Measurements from ENCODE around the gene RHCE. TPM values are rescaled to one million over a fixed set of nuclear protein-coding genes. Genes with fewer than 3 reads are reported as not detected.
"Not testable (repeated sequence)": the region's sequence is repeated elsewhere in the genome, so short reads cannot be mapped to it uniquely, and the experiment has no call there.

RHCE gene
- polyA plus RNA-seq, 3 donors from 2014 or later, result not detected

- Mint-ChIP-seq H3K27ac (peak overlapping the region in 1 of 6 donors; percentile 4), H3K9me3 (no peaks in the 10 kb centered on the region), H3K4me1 (peaks cover 8 to 21% of the 10 kb centered on the region in 2 donors), H3K27me3 (ENCODE audit: low read depth in 3 of 3) (peaks cover 0 to under 1% (median 0%) of the 10 kb centered on the region in 3 donors), H3K4me3 (no peak overlapping the region), H3K36me3 (peaks cover 0 to 10% (median 3%) of the 10 kb centered on the region in 3 donors)
- DNase-seq, result no peak
These were observed 25.4 kb upstream of the RHCE start for GRCh38 chr1:25445993-25446538.

- H3K4me1 Mint-ChIP-seq, result peaks cover 10 to 25% of the 10 kb centered on the region in 2 donors
- H3K27ac Mint-ChIP-seq; DNase-seq; H3K4me3 Mint-ChIP-seq; H3K27me3 Mint-ChIP-seq (ENCODE audit: low read depth in 3 of 3); H3K9me3 Mint-ChIP-seq: not testable (repeated sequence)
- H3K36me3 Mint-ChIP-seq, result peaks cover 0 to 14% (median 0%) of the 10 kb centered on the region in 3 donors
These were observed 24.0 kb upstream of the RHCE start for GRCh38 chr1:25444604-25445003.

- DNase-seq, result no peak
- Mint-ChIP-seq H3K27ac (no peak overlapping the region), H3K4me3 (no peak overlapping the region), H3K36me3 (peaks cover 0 to 14% (median 0%) of the 10 kb centered on the region in 3 donors), H3K27me3 (ENCODE audit: low read depth in 3 of 3) (peaks cover 0 to 2% (median 0%) of the 10 kb centered on the region in 3 donors), H3K4me1 (peaks cover 10 to 25% of the 10 kb centered on the region in 2 donors), H3K9me3 (no peaks in the 10 kb centered on the region)
These were observed 22.5 kb upstream of the RHCE start for GRCh38 chr1:25443030-25443699.

- Mint-ChIP-seq H3K27ac (no peak overlapping the region), H3K9me3 (no peaks in the 10 kb centered on the region), H3K27me3 (ENCODE audit: low read depth in 3 of 3) (peaks cover 0 to 2% (median 0%) of the 10 kb centered on the region in 3 donors), H3K4me1 (peaks cover 10 to 25% of the 10 kb centered on the region in 2 donors), H3K36me3 (peaks cover 0 to 6% (median 3%) of the 10 kb centered on the region in 3 donors), H3K4me3 (no peak overlapping the region)
- no peak for DNase-seq
These were observed 21.6 kb upstream of the RHCE start for GRCh38 chr1:25442178-25442577.

- Mint-ChIP-seq H3K9me3 (no peaks in the 10 kb centered on the region), H3K4me1 (peaks cover 31 to 47% of the 10 kb centered on the region in 2 donors), H3K27me3 (ENCODE audit: low read depth in 3 of 3) (peaks cover 0 to 2% (median 0%) of the 10 kb centered on the region in 3 donors), H3K4me3 (no peak overlapping the region), H3K27ac (no peak overlapping the region), H3K36me3 (peaks cover 0 to 4% (median 3%) of the 10 kb centered on the region in 3 donors)
- DNase-seq, result no peak
These were observed 18.7 kb upstream of the RHCE start for GRCh38 chr1:25439287-25439686.

- H3K36me3 Mint-ChIP-seq, result peaks cover 0 to 4% (median 3%) of the 10 kb centered on the region in 3 donors
- H3K4me3 Mint-ChIP-seq, result no peak overlapping the region
- DNase-seq, result no peak
- H3K9me3 Mint-ChIP-seq, result no peaks in the 10 kb centered on the region
- peaks cover 0 to 2% (median 0%) of the 10 kb centered on the region in 3 donors for H3K27me3 Mint-ChIP-seq (ENCODE audit: low read depth in 3 of 3)
- no peak overlapping the region for H3K27ac Mint-ChIP-seq
- H3K4me1 Mint-ChIP-seq, result peaks cover 43 to 55% of the 10 kb centered on the region in 2 donors
These were observed 17.0 kb upstream of the RHCE start for GRCh38 chr1:25437672-25438071.

- no peaks in the 10 kb centered on the region for H3K9me3 Mint-ChIP-seq
- peaks cover 50 to 56% of the 10 kb centered on the region in 2 donors for H3K4me1 Mint-ChIP-seq
- peaks cover 1 to 5% (median 3%) of the 10 kb centered on the region in 3 donors for H3K27me3 Mint-ChIP-seq (ENCODE audit: low read depth in 3 of 3)
- H3K36me3 Mint-ChIP-seq, result peaks cover 0 to 3% (median 0%) of the 10 kb centered on the region in 3 donors
- DNase-seq, result no peak
- H3K27ac Mint-ChIP-seq, result peak overlapping the region; percentile 31 to 69 (median 42)
- peak overlapping the region in 1 of 5 donors; percentile 20 for H3K4me3 Mint-ChIP-seq
These were observed 14.9 kb upstream of the RHCE start for GRCh38 chr1:25435397-25436108.

GRCh38 chr1:25433389-25434186, 13.0 kb upstream of the RHCE start:
- H3K4me3 Mint-ChIP-seq, result peak overlapping the region in 2 of 5 donors; percentile 4 to 84
- no peak for DNase-seq
- H3K4me1 Mint-ChIP-seq, result peaks cover 53 to 61% of the 10 kb centered on the region in 2 donors
- peak overlapping the region in 4 of 6 donors; percentile 35 to 70 (median 56) for H3K27ac Mint-ChIP-seq
- peaks cover 9 to 12% (median 11%) of the 10 kb centered on the region in 3 donors for H3K27me3 Mint-ChIP-seq (ENCODE audit: low read depth in 3 of 3)
- peaks cover 0 to 3% (median 0%) of the 10 kb centered on the region in 3 donors for H3K36me3 Mint-ChIP-seq
- H3K9me3 Mint-ChIP-seq, result no peaks in the 10 kb centered on the region

GRCh38 chr1:25432749-25433388, 12.2 kb upstream of the RHCE start:
- peaks cover 9 to 12% (median 11%) of the 10 kb centered on the region in 3 donors for H3K27me3 Mint-ChIP-seq (ENCODE audit: low read depth in 3 of 3)
- peaks cover 0 to 1% (median 0%) of the 10 kb centered on the region in 3 donors for H3K36me3 Mint-ChIP-seq
- H3K9me3 Mint-ChIP-seq, result no peaks in the 10 kb centered on the region
- H3K27ac Mint-ChIP-seq, result peak overlapping the region; percentile 81 to 91 (median 87)
- H3K4me3 Mint-ChIP-seq, result peak overlapping the region; percentile 22 to 88 (median 84)
- DNase-seq, result no peak
- H3K4me1 Mint-ChIP-seq, result peaks cover 53 to 61% of the 10 kb centered on the region in 2 donors

- no peaks in the 10 kb centered on the region for H3K9me3 Mint-ChIP-seq
- peaks cover 9 to 12% (median 11%) of the 10 kb centered on the region in 3 donors for H3K27me3 Mint-ChIP-seq (ENCODE audit: low read depth in 3 of 3)
- H3K27ac Mint-ChIP-seq, result peak overlapping the region; percentile 81 to 91 (median 87)
- H3K36me3 Mint-ChIP-seq, result no peaks in the 10 kb centered on the region
- H3K4me3 Mint-ChIP-seq, result peak overlapping the region; percentile 80 to 88 (median 87)
- peaks cover 53 to 61% of the 10 kb centered on the region in 2 donors for H3K4me1 Mint-ChIP-seq
- no peak for DNase-seq
These were observed 11.5 kb upstream of the RHCE start for GRCh38 chr1:25431955-25432719.

GRCh38 chr1:25430967-25431881, 10.6 kb upstream of the RHCE start:
- H3K27ac Mint-ChIP-seq, result peak overlapping the region; percentile 81 to 100 (median 94)
- no peaks in the 10 kb centered on the region for H3K36me3 Mint-ChIP-seq
- peaks cover 50 to 53% of the 10 kb centered on the region in 2 donors for H3K4me1 Mint-ChIP-seq
- H3K27me3 Mint-ChIP-seq (ENCODE audit: low read depth in 3 of 3), result peaks cover 9 to 12% (median 11%) of the 10 kb centered on the region in 3 donors
- no peak for DNase-seq
- peak overlapping the region; percentile 80 to 98 (median 97) for H3K4me3 Mint-ChIP-seq
- H3K9me3 Mint-ChIP-seq, result no peaks in the 10 kb centered on the region
